Endothelial cell of umbilical vein (primary cell): ENCODE results near the gene ZNF496.

ENCODE experiments used
- EZH2 ChIP-seq: IDR thresholded peaks from 2 replicates; pipeline ENCODE4 v1.6.1; 2012; ENCODE audit warnings: borderline replicate concordance, low read depth, mild to moderate bottlenecking, moderate library complexity, low read length, inconsistent platforms; ENCODE audit not compliant: severe bottlenecking
- MAX ChIP-seq: IDR thresholded peaks from 2 replicates; pipeline ENCODE4 v1.6.1; 2011; ENCODE audit not compliant: insufficient read depth, insufficient read length
- POLR2A ChIP-seq: IDR thresholded peaks from 2 replicates; pipeline ENCODE4 v1.6.1; 2012; ENCODE audit warnings: low read depth, mild to moderate bottlenecking, control low read depth, low read length
- POLR2AphosphoS5 ChIP-seq: IDR thresholded peaks from 2 replicates; pipeline ENCODE4 v1.6.1; 2012; ENCODE audit warnings: low read depth, mild to moderate bottlenecking, control low read depth, low read length, moderate library complexity; ENCODE audit not compliant: insufficient read depth
- TF ChIP-seq, protein P1 (sequence below), 2 donors: IDR thresholded peaks; 1 replicate in 1 of 2; 2 replicates in 1 of 2; pipeline ENCODE4 v1.5.1; 2011; ENCODE audit warnings: low read length in 2 of 2, mild to moderate bottlenecking in 2 of 2, moderate library complexity in 2 of 2, control low read depth in 1 of 2, inconsistent platforms in 1 of 2, low read depth in 1 of 2; ENCODE audit not compliant: insufficient read depth in 1 of 2; ENCODE audit errors: extremely low read depth in 1 of 2

DNA sequence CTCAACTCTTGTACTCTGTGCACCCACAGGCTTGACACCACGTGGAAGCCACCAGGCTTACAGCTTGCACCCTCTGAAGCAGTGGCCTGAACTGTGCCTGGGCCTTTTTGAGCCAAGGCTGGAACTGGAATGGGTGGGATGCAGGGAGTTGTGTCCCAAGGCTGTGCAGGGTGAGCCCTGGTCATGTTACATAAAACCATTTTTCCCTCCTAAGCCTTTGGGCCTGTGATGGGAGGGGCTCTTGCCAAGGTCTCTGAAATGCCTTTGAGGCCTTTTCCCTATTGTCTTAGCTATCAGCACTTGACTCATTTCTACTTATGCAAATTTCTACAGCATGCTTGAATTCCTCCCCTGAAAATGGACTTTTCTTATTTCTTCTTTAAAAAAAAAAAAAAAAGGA is 61.7 kb downstream of the ZNF496 start:
- TF ChIP-seq, protein P1, sequence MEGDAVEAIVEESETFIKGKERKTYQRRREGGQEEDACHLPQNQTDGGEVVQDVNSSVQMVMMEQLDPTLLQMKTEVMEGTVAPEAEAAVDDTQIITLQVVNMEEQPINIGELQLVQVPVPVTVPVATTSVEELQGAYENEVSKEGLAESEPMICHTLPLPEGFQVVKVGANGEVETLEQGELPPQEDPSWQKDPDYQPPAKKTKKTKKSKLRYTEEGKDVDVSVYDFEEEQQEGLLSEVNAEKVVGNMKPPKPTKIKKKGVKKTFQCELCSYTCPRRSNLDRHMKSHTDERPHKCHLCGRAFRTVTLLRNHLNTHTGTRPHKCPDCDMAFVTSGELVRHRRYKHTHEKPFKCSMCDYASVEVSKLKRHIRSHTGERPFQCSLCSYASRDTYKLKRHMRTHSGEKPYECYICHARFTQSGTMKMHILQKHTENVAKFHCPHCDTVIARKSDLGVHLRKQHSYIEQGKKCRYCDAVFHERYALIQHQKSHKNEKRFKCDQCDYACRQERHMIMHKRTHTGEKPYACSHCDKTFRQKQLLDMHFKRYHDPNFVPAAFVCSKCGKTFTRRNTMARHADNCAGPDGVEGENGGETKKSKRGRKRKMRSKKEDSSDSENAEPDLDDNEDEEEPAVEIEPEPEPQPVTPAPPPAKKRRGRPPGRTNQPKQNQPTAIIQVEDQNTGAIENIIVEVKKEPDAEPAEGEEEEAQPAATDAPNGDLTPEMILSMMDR (IDR thresholded peaks at IDR 0.05; ENCODE audit: extremely low read depth in 1 of 2, insufficient read depth in 1 of 2, low read depth in 1 of 2, low read length in 2 of 2), result no peak
- TF ChIP-seq POLR2AphosphoS5 (no peak), MAX (no peak), POLR2A (no peak), EZH2 (no peak)
